Natural killer cell (primary cell): ENCODE measurements around the gene ARIH2. TPM values are rescaled to one million over a fixed set of nuclear protein-coding genes. Genes with fewer than 3 reads are reported as not detected.

Experiments
- ATAC-seq, 3 donors: fragments of 150-1000 bp in 2 of 3; fragments of 200-7000 bp in 1 of 3; cut with Tn5 transposase; 1 replicate in 1 of 3; 2 replicates in 2 of 3; pipeline ENCODE4 v1.10.0; 2021; ENCODE audit warnings: mild to moderate bottlenecking in 2 of 3, moderate library complexity in 2 of 3
- DNase-seq, 2 donors: peaks; one replicate each; pipeline versions ENCODE4 v3.0.0 to v3.0.0-alpha.2; 2013 to 2021; ENCODE audit warnings: mixed read lengths in 1 of 2
- H3K27ac ChIP-seq: one replicate; pipeline ENCODE4 v1.5.1; 2013; ENCODE audit warnings: mild to moderate bottlenecking, low read length
- H3K27me3 ChIP-seq: one replicate; pipeline ENCODE4 v1.6.1; 2013; ENCODE audit warnings: low read length; ENCODE audit not compliant: control insufficient read depth, insufficient read depth
- H3K36me3 ChIP-seq: one replicate; pipeline ENCODE4 v1.6.1; 2013; ENCODE audit warnings: low read length; ENCODE audit not compliant: control insufficient read depth, insufficient read depth
- H3K4me1 ChIP-seq: one replicate; pipeline ENCODE4 v1.6.1; 2013; ENCODE audit warnings: low read length; ENCODE audit not compliant: control insufficient read depth, insufficient read depth
- H3K4me3 ChIP-seq: one replicate; pipeline ENCODE4 v1.5.1; 2013; ENCODE audit warnings: low read length
- H3K9me3 ChIP-seq: one replicate; pipeline ENCODE4 v1.6.1; 2013; ENCODE audit warnings: low read length; ENCODE audit not compliant: control insufficient read depth, insufficient read depth
- H3K27ac Mint-ChIP-seq, 2 donors: one replicate each; pipeline ENCODE4 v1.8.0; 2022; ENCODE audit warnings: mild to moderate bottlenecking in 2 of 2, mixed read lengths in 2 of 2, moderate library complexity in 1 of 2
- H3K27me3 Mint-ChIP-seq, 2 donors: one replicate each; pipeline ENCODE4 v1.8.0; 2022; ENCODE audit warnings: low read depth in 2 of 2, mixed read lengths in 2 of 2
- H3K36me3 Mint-ChIP-seq: one replicate; pipeline ENCODE4 v1.8.0; 2022; ENCODE audit warnings: mixed read lengths
- H3K4me1 Mint-ChIP-seq, 2 donors: one replicate each; pipeline ENCODE4 v1.8.0; 2022; ENCODE audit warnings: mixed read lengths in 2 of 2
- H3K4me3 Mint-ChIP-seq: one replicate; pipeline ENCODE4 v1.8.0; 2022; ENCODE audit warnings: mild to moderate bottlenecking, moderate library complexity, mixed read lengths
- H3K9me3 Mint-ChIP-seq, 2 donors: one replicate each; pipeline ENCODE4 v1.8.0; 2022; ENCODE audit warnings: mixed read lengths in 2 of 2
- WGBS: methylation state at CpG from one replicate; pipeline ENCODE4 v1.1.7; 2013; ENCODE audit warnings: missing lambda C conversion rate; ENCODE audit not compliant: insufficient coverage; 5-methylcytosine and 5-hydroxymethylcytosine counted together
- intact Hi-C: fragments of 100-400 bp; cut with micrococcal nuclease; formaldehyde crosslinking; loops from one replicate; pipeline ENCODE4 v1.14.2; 2022
- total RNA-seq, 4 donors: library from RNA; stranded (reverse); fragments of 120-200 nt in 1 of 4; gene quantifications; one replicate each; pipeline versions ENCODE4 v1.2.3 to v1.2.4, GENCODE V29; 2013 to 2022
- TF ChIP-seq, protein P1 (sequence below): fragments of 200-600 bp; IDR thresholded peaks from one replicate; pipeline ENCODE4 v1.8.0; 2022; ENCODE audit warnings: antibody characterized with exemption

ARIH2 gene
- total RNA-seq, 3 donors from 2014 or later (not counting 1 experiment from before 2014, with no cell fraction given), result 239 to 291 (median 243) TPM

GRCh38 chr3:48945891-48946549 lies 27.4 kb downstream of the ARIH2 start:
- Histone ChIP-seq H3K4me1 (no peaks in the 10 kb centered on the region), H3K27ac (no peak overlapping the region), H3K9me3 (no peaks in the 10 kb centered on the region), H3K27me3 (no peaks in the 10 kb centered on the region), H3K36me3 (peaks cover 7% of the 10 kb centered on the region), H3K4me3 (no peak overlapping the region)
- TF ChIP-seq, protein P1, sequence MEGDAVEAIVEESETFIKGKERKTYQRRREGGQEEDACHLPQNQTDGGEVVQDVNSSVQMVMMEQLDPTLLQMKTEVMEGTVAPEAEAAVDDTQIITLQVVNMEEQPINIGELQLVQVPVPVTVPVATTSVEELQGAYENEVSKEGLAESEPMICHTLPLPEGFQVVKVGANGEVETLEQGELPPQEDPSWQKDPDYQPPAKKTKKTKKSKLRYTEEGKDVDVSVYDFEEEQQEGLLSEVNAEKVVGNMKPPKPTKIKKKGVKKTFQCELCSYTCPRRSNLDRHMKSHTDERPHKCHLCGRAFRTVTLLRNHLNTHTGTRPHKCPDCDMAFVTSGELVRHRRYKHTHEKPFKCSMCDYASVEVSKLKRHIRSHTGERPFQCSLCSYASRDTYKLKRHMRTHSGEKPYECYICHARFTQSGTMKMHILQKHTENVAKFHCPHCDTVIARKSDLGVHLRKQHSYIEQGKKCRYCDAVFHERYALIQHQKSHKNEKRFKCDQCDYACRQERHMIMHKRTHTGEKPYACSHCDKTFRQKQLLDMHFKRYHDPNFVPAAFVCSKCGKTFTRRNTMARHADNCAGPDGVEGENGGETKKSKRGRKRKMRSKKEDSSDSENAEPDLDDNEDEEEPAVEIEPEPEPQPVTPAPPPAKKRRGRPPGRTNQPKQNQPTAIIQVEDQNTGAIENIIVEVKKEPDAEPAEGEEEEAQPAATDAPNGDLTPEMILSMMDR, result no peak
- peaks cover 27 to 39% of the 10 kb centered on the region in 2 donors for H3K4me1 Mint-ChIP-seq
- no peak overlapping the region for H3K4me3 Mint-ChIP-seq
- ATAC-seq, result no peak
- WGBS, result 91% methylated on average over 4 of the region's 4 CpGs
- no peak for DNase-seq
- no peaks in the 10 kb centered on the region for H3K9me3 Mint-ChIP-seq
- H3K27ac Mint-ChIP-seq, result peak overlapping the region; percentile 50 to 72
- no peaks in the 10 kb centered on the region for H3K27me3 Mint-ChIP-seq
- no peaks in the 10 kb centered on the region for H3K36me3 Mint-ChIP-seq
- intact Hi-C loops, result no loop called here

- Mint-ChIP-seq H3K4me1 (peaks cover 25 to 38% of the 10 kb centered on the region in 2 donors), H3K9me3 (no peaks in the 10 kb centered on the region), H3K27me3 (no peaks in the 10 kb centered on the region), H3K27ac (peak overlapping the region; percentile 18 to 57), H3K4me3 (no peak overlapping the region), H3K36me3 (no peaks in the 10 kb centered on the region)
- no peaks in the 10 kb centered on the region for H3K27me3 ChIP-seq
- H3K4me3 ChIP-seq, result no peak overlapping the region
- WGBS, result 89% methylated on average over 2 of the region's 2 CpGs
- H3K9me3 ChIP-seq, result no peaks in the 10 kb centered on the region
- intact Hi-C loops, result no loop called here
- peaks cover 8% of the 10 kb centered on the region for H3K36me3 ChIP-seq
- ATAC-seq (no peak), DNase-seq (no peak)
- H3K4me1 ChIP-seq, result no peaks in the 10 kb centered on the region
- no peak overlapping the region for H3K27ac ChIP-seq
- TF ChIP-seq, protein P1, result no peak
Observed at GRCh38 chr3:48949376-48949717, 30.7 kb downstream of the ARIH2 start.

- intact Hi-C loops, result no loop called here
- Mint-ChIP-seq H3K36me3 (no peaks in the 10 kb centered on the region), H3K4me3 (no peak overlapping the region), H3K27me3 (no peaks in the 10 kb centered on the region), H3K9me3 (no peaks in the 10 kb centered on the region), H3K4me1 (peaks cover 19 to 31% of the 10 kb centered on the region in 2 donors), H3K27ac (peak overlapping the region; percentile 18 to 57)
- Histone ChIP-seq H3K9me3 (no peaks in the 10 kb centered on the region), H3K27me3 (no peaks in the 10 kb centered on the region), H3K27ac (no peak overlapping the region), H3K4me3 (no peak overlapping the region), H3K4me1 (no peaks in the 10 kb centered on the region), H3K36me3 (peaks cover 9% of the 10 kb centered on the region)
- no peak for ATAC-seq
- TF ChIP-seq, protein P1, result no peak
- 100% methylated on average over 1 of the region's 1 CpG for WGBS
- DNase-seq, result no peak
Observed at GRCh38 chr3:48950051-48950450, 31.4 kb downstream of the ARIH2 start.

DNA sequence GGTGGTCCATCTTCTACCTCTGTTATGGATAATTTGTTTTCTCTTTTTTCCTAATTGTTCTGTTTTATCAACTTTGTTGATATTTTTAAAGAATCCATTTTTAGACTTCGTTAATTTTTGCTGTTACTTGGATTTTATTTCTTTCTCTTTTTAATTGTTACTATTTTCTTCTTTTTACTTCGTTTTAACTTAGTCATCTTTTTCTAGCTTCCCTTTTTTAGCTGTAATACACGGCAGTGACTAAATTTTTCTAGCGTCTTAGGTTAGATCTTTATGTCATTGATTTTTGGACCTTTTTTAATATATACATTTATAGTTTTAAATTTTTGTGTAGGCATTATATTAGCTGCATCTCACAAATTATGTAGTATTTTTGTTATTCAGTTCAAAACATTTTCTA lies 33.1 kb downstream of the ARIH2 start:
- Histone ChIP-seq H3K27ac (no peak overlapping the region), H3K36me3 (peaks cover 5% of the 10 kb centered on the region), H3K9me3 (no peaks in the 10 kb centered on the region), H3K27me3 (no peaks in the 10 kb centered on the region), H3K4me1 (no peaks in the 10 kb centered on the region), H3K4me3 (no peak overlapping the region)
- no peak for DNase-seq
- no CpG with 5 or more reads among the region's 4 CpGs for whole genome bisulfite sequencing
- H3K27ac Mint-ChIP-seq, result peak overlapping the region; percentile 4 to 53
- intact Hi-C loops, result loop anchor here (1.0 kb wide), 1 partner anchor 214 kb away; no protein-coding TSS in a partner anchor
- TF ChIP-seq, protein P1, result no peak
- no peak overlapping the region for H3K4me3 Mint-ChIP-seq
- H3K36me3 Mint-ChIP-seq, result no peaks in the 10 kb centered on the region
- no peaks in the 10 kb centered on the region for H3K9me3 Mint-ChIP-seq
- ATAC-seq, result no peak
- no peaks in the 10 kb centered on the region for H3K27me3 Mint-ChIP-seq
- peaks cover 14% of the 10 kb centered on the region in 2 donors for H3K4me1 Mint-ChIP-seq
